PFSK-1 (cell line): ENCODE data around the gene ARHGEF39.

Experiments used
- FOXP2 ChIP-seq: optimal IDR thresholded peaks from 2 replicates; pipeline ENCODE3; 2011; ENCODE audit warnings: borderline replicate concordance, control low read depth, inconsistent platforms; ENCODE audit not compliant: insufficient read depth; ENCODE audit errors: extremely low read length, extremely low read depth
- POLR2AphosphoS5 ChIP-seq: IDR thresholded peaks from 2 replicates; pipeline ENCODE4 v1.6.1; 2012; ENCODE audit warnings: low read depth, mild to moderate bottlenecking, control low read depth, low read length, moderate library complexity
- SIN3A ChIP-seq: IDR thresholded peaks from 2 replicates; pipeline ENCODE4 v1.6.1; 2012; ENCODE audit warnings: mild to moderate bottlenecking, low read length, moderate library complexity, borderline replicate concordance; ENCODE audit not compliant: insufficient read depth
- TAF1 ChIP-seq: IDR thresholded peaks from 2 replicates; pipeline ENCODE4 v1.6.1; 2012; ENCODE audit warnings: low read length, control low read depth, borderline replicate concordance; ENCODE audit not compliant: insufficient read depth
- TF ChIP-seq, protein P1 (sequence below), 2 experiments: IDR thresholded peaks; 2 replicates each; pipeline versions ENCODE4 v1.6.1 to v1.8.0; 2011 to 2012; ENCODE audit warnings: low read depth in 2 of 2, low read length in 2 of 2, control low read depth in 1 of 2, inconsistent platforms in 1 of 2, mild to moderate bottlenecking in 1 of 2, moderate library complexity in 1 of 2; ENCODE audit not compliant: insufficient read depth in 1 of 2

ARHGEF39 gene

DNA sequence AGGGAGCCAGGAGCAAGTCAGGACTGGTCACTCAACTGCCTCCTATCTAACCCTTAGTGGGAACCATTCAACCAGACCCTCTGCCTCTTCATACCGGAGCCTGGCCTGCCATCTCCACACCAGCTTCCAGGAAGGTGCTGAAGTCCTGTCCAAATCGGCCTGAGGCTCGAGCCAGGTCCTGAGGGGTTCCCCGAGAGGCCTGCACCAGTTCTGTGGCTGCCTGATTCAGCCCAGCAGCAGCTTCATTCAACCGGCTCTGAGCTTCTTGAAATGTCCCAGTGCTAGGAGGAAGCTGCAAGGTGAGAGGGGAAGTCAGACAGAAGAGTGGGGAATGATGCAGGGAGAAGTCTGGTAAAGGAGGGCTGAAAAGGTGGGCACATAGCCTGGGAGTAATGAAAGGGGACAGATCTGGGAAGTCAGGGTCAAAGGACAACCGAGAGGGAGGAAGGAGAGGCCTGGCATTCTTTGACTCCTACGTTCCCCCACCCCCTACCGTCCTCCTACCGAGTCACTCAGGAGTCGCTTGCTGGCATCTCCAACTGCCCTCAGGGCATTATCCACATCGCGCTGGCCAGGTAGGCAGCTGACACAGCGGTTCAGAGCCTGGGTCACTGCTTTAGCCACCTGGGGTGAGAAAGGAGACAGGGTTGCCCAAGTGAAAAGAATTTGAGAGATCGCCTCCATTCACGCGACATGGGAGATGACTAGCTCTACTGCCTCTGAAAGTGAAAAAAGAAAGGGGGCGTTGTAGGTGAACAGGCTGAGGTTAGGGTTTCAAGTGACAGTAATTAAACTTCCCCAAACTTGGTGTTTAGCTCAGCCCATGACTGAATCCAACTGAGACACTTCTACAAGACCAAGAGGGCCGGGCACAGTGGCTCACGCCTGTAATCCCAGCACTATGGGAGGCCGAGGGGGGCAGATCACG, 46.8 kb upstream of the ARHGEF39 start:
- TF ChIP-seq SIN3A = no peak
- TF ChIP-seq, protein P1, sequence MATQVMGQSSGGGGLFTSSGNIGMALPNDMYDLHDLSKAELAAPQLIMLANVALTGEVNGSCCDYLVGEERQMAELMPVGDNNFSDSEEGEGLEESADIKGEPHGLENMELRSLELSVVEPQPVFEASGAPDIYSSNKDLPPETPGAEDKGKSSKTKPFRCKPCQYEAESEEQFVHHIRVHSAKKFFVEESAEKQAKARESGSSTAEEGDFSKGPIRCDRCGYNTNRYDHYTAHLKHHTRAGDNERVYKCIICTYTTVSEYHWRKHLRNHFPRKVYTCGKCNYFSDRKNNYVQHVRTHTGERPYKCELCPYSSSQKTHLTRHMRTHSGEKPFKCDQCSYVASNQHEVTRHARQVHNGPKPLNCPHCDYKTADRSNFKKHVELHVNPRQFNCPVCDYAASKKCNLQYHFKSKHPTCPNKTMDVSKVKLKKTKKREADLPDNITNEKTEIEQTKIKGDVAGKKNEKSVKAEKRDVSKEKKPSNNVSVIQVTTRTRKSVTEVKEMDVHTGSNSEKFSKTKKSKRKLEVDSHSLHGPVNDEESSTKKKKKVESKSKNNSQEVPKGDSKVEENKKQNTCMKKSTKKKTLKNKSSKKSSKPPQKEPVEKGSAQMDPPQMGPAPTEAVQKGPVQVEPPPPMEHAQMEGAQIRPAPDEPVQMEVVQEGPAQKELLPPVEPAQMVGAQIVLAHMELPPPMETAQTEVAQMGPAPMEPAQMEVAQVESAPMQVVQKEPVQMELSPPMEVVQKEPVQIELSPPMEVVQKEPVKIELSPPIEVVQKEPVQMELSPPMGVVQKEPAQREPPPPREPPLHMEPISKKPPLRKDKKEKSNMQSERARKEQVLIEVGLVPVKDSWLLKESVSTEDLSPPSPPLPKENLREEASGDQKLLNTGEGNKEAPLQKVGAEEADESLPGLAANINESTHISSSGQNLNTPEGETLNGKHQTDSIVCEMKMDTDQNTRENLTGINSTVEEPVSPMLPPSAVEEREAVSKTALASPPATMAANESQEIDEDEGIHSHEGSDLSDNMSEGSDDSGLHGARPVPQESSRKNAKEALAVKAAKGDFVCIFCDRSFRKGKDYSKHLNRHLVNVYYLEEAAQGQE (IDR thresholded peaks at IDR 0.05; ENCODE audit: insufficient read depth in 1 of 2, low read depth in 2 of 2, low read length in 2 of 2) = no peak
- TF ChIP-seq FOXP2 = no peak
- no peak for TF ChIP-seq TAF1
- TF ChIP-seq POLR2AphosphoS5 = no peak

DNA sequence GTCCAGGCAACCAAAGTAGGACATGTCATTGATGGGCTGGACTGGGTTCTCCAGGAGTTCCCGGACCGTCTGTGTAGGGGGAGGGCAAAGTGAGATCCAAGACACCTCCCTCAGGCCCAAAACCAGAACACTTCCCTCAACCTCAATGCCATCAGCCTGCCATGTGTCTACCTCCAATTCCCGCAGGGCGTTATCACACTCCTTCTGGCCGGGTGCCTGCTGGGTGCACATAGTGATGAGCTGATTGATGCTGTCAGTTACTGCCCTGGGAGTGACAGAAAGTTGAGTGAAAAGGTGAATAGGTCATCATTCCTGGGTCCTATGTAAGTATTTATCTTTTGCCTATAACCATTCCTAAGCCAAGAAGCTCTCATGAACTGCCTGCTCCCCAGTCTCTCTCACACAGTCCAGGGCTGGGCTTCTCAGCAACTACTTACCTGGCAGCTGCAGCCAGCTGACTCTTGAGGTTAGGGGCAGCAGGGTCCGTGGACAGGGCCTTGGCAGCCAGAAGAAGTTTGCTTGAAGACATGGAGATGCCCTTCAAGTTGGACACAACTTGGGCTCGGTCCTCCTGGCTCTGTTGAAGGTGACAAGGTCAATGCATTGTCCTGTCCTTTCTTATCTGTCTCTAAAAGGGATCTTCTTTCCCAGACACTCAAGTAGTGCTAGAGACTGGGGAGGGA, 46.0 kb upstream of the ARHGEF39 start:
- TF ChIP-seq, protein P1 (IDR thresholded peaks at IDR 0.05; ENCODE audit: insufficient read depth in 1 of 2, low read depth in 2 of 2, low read length in 2 of 2) = no peak
- TF ChIP-seq POLR2AphosphoS5 (no peak), TAF1 (no peak), FOXP2 (no peak), SIN3A (no peak)

DNA sequence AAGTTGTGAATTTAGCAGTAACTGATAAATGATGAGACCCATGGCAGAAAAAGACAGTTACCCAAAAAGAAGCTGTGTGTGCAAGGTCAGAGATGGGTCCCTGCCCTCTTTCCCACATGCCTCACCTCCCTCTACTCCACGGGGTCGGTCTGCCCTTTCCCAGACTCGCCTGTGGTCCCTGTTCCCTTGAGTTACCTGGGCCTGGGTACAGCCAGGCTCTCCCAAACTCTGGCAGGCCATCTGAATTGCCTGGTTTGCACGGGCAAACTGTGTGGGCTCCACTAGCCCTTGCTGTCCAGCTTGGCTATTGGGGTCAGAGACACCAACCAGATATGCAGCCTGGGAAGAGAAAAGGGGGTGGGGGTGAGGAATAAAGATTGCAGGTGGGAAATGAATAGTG, 43.2 kb upstream of the ARHGEF39 start:
- TF ChIP-seq SIN3A = no peak
- TF ChIP-seq FOXP2 = no peak
- TF ChIP-seq TAF1 = no peak
- TF ChIP-seq, protein P1 (IDR thresholded peaks at IDR 0.05; ENCODE audit: insufficient read depth in 1 of 2, low read depth in 2 of 2, low read length in 2 of 2) = no peak
- no peak for TF ChIP-seq POLR2AphosphoS5

DNA sequence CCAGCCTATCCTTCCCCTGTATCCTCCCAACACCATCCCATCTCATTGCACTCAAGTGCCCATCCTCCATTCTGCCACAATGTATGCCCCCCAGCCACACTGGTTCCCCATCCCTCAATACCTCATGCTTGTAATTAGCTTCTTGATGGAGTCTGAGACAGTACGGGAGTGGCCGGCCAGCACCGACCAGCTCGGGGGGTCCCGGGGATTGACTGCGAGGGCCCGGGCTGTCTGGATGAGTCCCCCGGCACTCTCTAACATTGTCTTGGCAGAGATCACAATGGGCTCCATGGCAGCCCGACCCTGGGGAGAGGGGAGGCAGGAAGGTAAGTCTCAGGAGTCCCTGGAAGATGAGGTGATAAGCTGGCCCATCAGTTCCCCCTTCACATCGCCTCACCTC, 42.0 kb upstream of the ARHGEF39 start:
- no peak for TF ChIP-seq POLR2AphosphoS5
- no peak for TF ChIP-seq SIN3A
- TF ChIP-seq, protein P1 (IDR thresholded peaks at IDR 0.05; ENCODE audit: insufficient read depth in 1 of 2, low read depth in 2 of 2, low read length in 2 of 2) = no peak
- no peak for TF ChIP-seq FOXP2
- TF ChIP-seq TAF1 = no peak
